GM12878 (cell line): ENCODE measurements around the gene LRRC61. TPM values are rescaled to one million over a fixed set of nuclear protein-coding genes. Genes with fewer than 3 reads are reported as not detected.

Source experiments
- ATAC-seq: fragments of 200-7000 bp; cut with Tn5 transposase; 3 replicates; pipeline ENCODE4 v1.9.1; 2020; ENCODE audit warnings: mild to moderate bottlenecking, moderate library complexity
- BruUV-seq: library from RNA; stranded (reverse); fragments of 400-500 nt; replicated peaks from 2 replicates; lab custom pipeline; 2021; lab: Mats Ljungman, UMichigan
- CTCF ChIA-PET: fragments of 300-600 bp; sonication (Branson Sonifier 250); formaldehyde crosslinking; extraction: SDS; loops from one replicate; lab custom pipeline; 2021; ENCODE audit warnings: inconsistent platforms; lab: Yijun Ruan, JAX
- POLR2A ChIA-PET: fragments of 350-600 bp; formaldehyde crosslinking; extraction: SDS; loops from one replicate; lab custom pipeline; 2021; ENCODE audit warnings: inconsistent platforms; lab: Charles Lee
- RAD21 ChIA-PET: fragments of 300-600 bp; sonication (Branson Sonifier 250); formaldehyde crosslinking; loops from one replicate; lab custom pipeline; 2023; ENCODE audit warnings: antibody characterized with exemption; ENCODE audit not compliant: unreplicated experiment; lab: Charles Lee
- SMC1A ChIA-PET: fragments of 300-600 bp; sonication (Branson Sonifier 250); formaldehyde crosslinking; loops from one replicate; lab custom pipeline; 2023; ENCODE audit not compliant: unreplicated experiment, uncharacterized antibody; lab: Charles Lee
- DNase-seq: peaks from one replicate; pipeline ENCODE4 v3.0.0-alpha.2; 2011; ENCODE audit warnings: low read depth, low spot score
- FAIRE-seq: peaks from 3 replicates; lab custom pipeline; 2011; peaks lifted over from hg19 to GRCh38; lab: Jason Lieb, UNC
- H2AFZ ChIP-seq: 2 replicates; pipeline ENCODE4 v1.6.0; 2011; ENCODE audit warnings: low read depth, low read length, control low read depth; ENCODE audit not compliant: control insufficient read depth
- H3K27ac ChIP-seq: 2 replicates; pipeline ENCODE4 v1.5.1; 2011; ENCODE audit warnings: control low read depth; ENCODE audit not compliant: control insufficient read depth, insufficient read depth
- H3K27me3 ChIP-seq, 2 experiments: replicated peaks in 1 of 2; 2 replicates each; pipeline versions ENCODE4 v1.6.0 to v1.6.1; 2011; ENCODE audit warnings: low read length in 1 of 2; ENCODE audit not compliant: control insufficient read depth in 2 of 2, insufficient read depth in 2 of 2
- H3K36me3 ChIP-seq, 2 experiments: 2 replicates each; pipeline ENCODE4 v1.5.1; 2011; ENCODE audit warnings: low read length in 1 of 2; ENCODE audit not compliant: control insufficient read depth in 2 of 2, insufficient read depth in 2 of 2
- H3K4me1 ChIP-seq: 2 replicates; pipeline ENCODE4 v1.6.1; 2011; ENCODE audit warnings: mild to moderate bottlenecking, low read length, moderate library complexity, mixed read lengths; ENCODE audit not compliant: control insufficient read depth, insufficient read depth
- H3K4me2 ChIP-seq: 2 replicates; pipeline ENCODE4 v1.6.0; 2011; ENCODE audit warnings: control low read depth; ENCODE audit not compliant: control insufficient read depth, insufficient read depth
- H3K4me3 ChIP-seq: fragments of 200-600 bp; sonication (generic); 2 replicates; pipeline ENCODE4 v1.5.1; 2016
- H3K79me2 ChIP-seq: 2 replicates; pipeline ENCODE4 v1.6.0; 2011; ENCODE audit warnings: low read length; ENCODE audit not compliant: control insufficient read depth, insufficient read depth
- H3K9ac ChIP-seq: 2 replicates; pipeline ENCODE4 v1.8.0; 2011; ENCODE audit warnings: low read length, control low read depth, mixed read lengths; ENCODE audit not compliant: control insufficient read depth, insufficient read depth
- H3K9me3 ChIP-seq: replicated peaks from 3 replicates; pipeline ENCODE4 v1.5.1; 2011; ENCODE audit warnings: mild to moderate bottlenecking, low read length; ENCODE audit not compliant: control insufficient read depth, insufficient read depth
- H4K20me1 ChIP-seq: 2 replicates; pipeline ENCODE4 v1.6.0; 2011; ENCODE audit not compliant: control insufficient read depth, insufficient read depth
- ATF7 ChIP-seq: fragments of 450-650 bp; IDR thresholded peaks from 2 replicates; pipeline ENCODE4 v1.6.1; 2016; ENCODE audit warnings: low read depth, mild to moderate bottlenecking
- BACH1 ChIP-seq: fragments of 450-650 bp; IDR thresholded peaks from 2 replicates; pipeline ENCODE4 v1.6.1; 2017; ENCODE audit warnings: mild to moderate bottlenecking, borderline replicate concordance
- CHD2 ChIP-seq: IDR thresholded peaks from 2 replicates; pipeline ENCODE4 v1.6.1; 2011; ENCODE audit warnings: low read depth, low read length, improper control_type of control experiment, borderline replicate concordance
- E4F1 ChIP-seq: fragments of 450-650 bp; IDR thresholded peaks from 2 replicates; pipeline ENCODE4 v1.6.1; 2018; ENCODE audit warnings: borderline replicate concordance, mild to moderate bottlenecking; ENCODE audit not compliant: partially characterized antibody
- EED ChIP-seq: sonication (generic); IDR thresholded peaks from 2 replicates; pipeline ENCODE4 v1.6.1; 2016; ENCODE audit warnings: antibody characterized with exemption, low read depth
- EP300 ChIP-seq, 2 experiments: fragments of 150-350 bp in 1 of 2; IDR thresholded peaks; 2 replicates each; pipeline ENCODE4 v1.6.1; 2011 to 2012; ENCODE audit warnings: low read depth in 2 of 2, low read length in 2 of 2, borderline replicate concordance in 1 of 2, improper control_type of control experiment in 1 of 2, inconsistent platforms in 1 of 2; ENCODE audit not compliant: control insufficient read depth in 1 of 2
- ETV6 ChIP-seq, 2 experiments: fragments of 450-650 bp in 1 of 2; IDR thresholded peaks in 1 of 2; conservative IDR thresholded peaks in 1 of 2; 2 replicates each; pipeline ENCODE4 v1.6.1; 2014; ENCODE audit warnings: antibody characterized with exemption in 1 of 2, borderline replicate concordance in 1 of 2, low read depth in 1 of 2, mild to moderate bottlenecking in 1 of 2, moderate library complexity in 1 of 2
- HDAC2 ChIP-seq: fragments of 200-600 bp; sonication (generic); IDR thresholded peaks from 2 replicates; pipeline ENCODE4 v1.6.1; 2017
- MTA2 ChIP-seq: fragments of 450-650 bp; IDR thresholded peaks from 2 replicates; pipeline ENCODE4 v1.6.1; 2016; ENCODE audit warnings: low read depth, mild to moderate bottlenecking, moderate library complexity
- MTA3 ChIP-seq: IDR thresholded peaks from 2 replicates; pipeline ENCODE4 v1.6.1; 2012; ENCODE audit warnings: low read length, inconsistent platforms, borderline replicate concordance
- NBN ChIP-seq: fragments of 450-650 bp; IDR thresholded peaks from 2 replicates; pipeline ENCODE4 v1.6.1; 2016
- NR2C1 ChIP-seq: fragments of 450-650 bp; IDR thresholded peaks from 2 replicates; pipeline ENCODE4 v1.6.1; 2017; ENCODE audit warnings: antibody characterized with exemption, mild to moderate bottlenecking, moderate library complexity
- PRDM15 ChIP-seq: fragments of 450-650 bp; formaldehyde crosslinking; IDR thresholded peaks from 2 replicates; pipeline ENCODE4 v1.4.0; 2020; ENCODE audit warnings: mild to moderate bottlenecking, moderate library complexity
- RB1 ChIP-seq: fragments of 450-650 bp; formaldehyde crosslinking; IDR thresholded peaks from 2 replicates; pipeline ENCODE4 v1.6.1; 2017; ENCODE audit warnings: mild to moderate bottlenecking, borderline replicate concordance
- RBBP5 ChIP-seq: fragments of 200-600 bp; sonication (generic); conservative IDR thresholded peaks from 2 replicates; pipeline ENCODE4 v1.6.1; 2016
- RUNX3 ChIP-seq: IDR thresholded peaks from 2 replicates; pipeline ENCODE4 v1.6.1; 2012; ENCODE audit warnings: low read length, inconsistent platforms
- SIX5 ChIP-seq: IDR thresholded peaks from 2 replicates; pipeline ENCODE4 v1.6.1; 2011; ENCODE audit warnings: mild to moderate bottlenecking, low read depth, low read length, moderate library complexity; ENCODE audit not compliant: severe bottlenecking
- SPI1 ChIP-seq: IDR thresholded peaks from 2 replicates; pipeline ENCODE4 v1.6.1; 2011; ENCODE audit warnings: low read depth, mild to moderate bottlenecking, low read length, moderate library complexity, borderline replicate concordance; ENCODE audit not compliant: insufficient read depth
- STAT3 ChIP-seq: IDR thresholded peaks from 2 replicates; pipeline ENCODE4 v1.6.1; 2011; ENCODE audit warnings: low read depth, low read length, improper control_type of control experiment
- TCF12 ChIP-seq: IDR thresholded peaks from 2 replicates; pipeline ENCODE4 v1.6.1; 2011; ENCODE audit warnings: low read depth, mild to moderate bottlenecking, low read length
- WGBS: methylation state at CpG from one replicate; pipeline ENCODE4 v1.1.6; 2016; ENCODE audit warnings: low lambda C conversion rate; ENCODE audit not compliant: insufficient replicate concordance, insufficient coverage; ENCODE audit errors: missing lambda C conversion rate; 5-methylcytosine and 5-hydroxymethylcytosine counted together
- in situ Hi-C: fragments of 300-500 bp; cut with MboI; formaldehyde crosslinking; loops from 9 replicates; pipeline ENCODE4 v1.14.3; 2018; ENCODE audit warnings: mixed read lengths
- intact Hi-C: fragments of 100-400 bp; cut with micrococcal nuclease; formaldehyde crosslinking; loops from one replicate; pipeline ENCODE4 v1.14.2; 2022; ENCODE audit not compliant: unreplicated experiment
- polyA plus RNA-seq, 11 experiments: library from polyadenylated mRNA; depleted of rRNA in 4 of 11; unstranded in 6 of 11; stranded (reverse) in 5 of 11; fragments of >200 nt; fragmentation: Nextera tagmentation in 4 of 11; fragmentation: Illumina TruSeq in 1 of 11; extraction: Ambion mirVana in 4 of 11; extraction: Trizol in 1 of 11; gene quantifications; 1 replicate in 1 of 11; 2 replicates in 10 of 11; pipeline versions ENCODE4 v1.2.1 to v1.2.3, GENCODE V29; 2011 to 2016; ENCODE audit warnings: inconsistent platforms in 2 of 11, missing spikeins in 2 of 11, low read depth in 1 of 11
- total RNA-seq, 4 experiments: library from RNA; depleted of rRNA in 3 of 4; stranded (reverse); fragments of >200 nt in 3 of 4; fragmentation: Illumina TruSeq in 1 of 4; extraction: Trizol in 1 of 4; gene quantifications; 2 replicates each; pipeline versions ENCODE4 v1.2.1 to v1.2.3, GENCODE V29; 2013 to 2021

Gene LRRC61
- total and polyA plus RNA-seq, 10 of the 15 experiments (the other 5 are each of a cell fraction or from before 2014, with no cell fraction given) = 1.4 to 54.2 (median 21.8) TPM

GRCh38 chr7:150311146-150311545 is 12.0 kb upstream of the LRRC61 start (continued):
- no peak for TF ChIP-seq PRDM15 (CRISPR knock-in tag)
- no peak for TF ChIP-seq ETV6 (conservative IDR thresholded peaks at IDR 0.05 in 1 of 2, IDR thresholded peaks at IDR 0.05 in 1 of 2; ENCODE audit: borderline replicate concordance in 1 of 2, low read depth in 1 of 2)
- no peak for TF ChIP-seq RB1
- no peak for TF ChIP-seq TCF12
- no peak for TF ChIP-seq RUNX3
- no peak for TF ChIP-seq NBN
- TF ChIP-seq, all 136 proteins: peak for 0

GRCh38 chr7:150311711-150312110 is 11.4 kb upstream of the LRRC61 start:
- BruUV-seq = no TSS peak
- CTCF ChIA-PET = no interaction called here

More at GRCh38 chr7:150311711-150312110, 11.4 kb upstream of the LRRC61 start:
- Histone ChIP-seq H3K79me2 (no peaks in the 10 kb centered on the region), H3K4me2 (no peak overlapping the region), H3K36me3 (no peaks in the 10 kb centered on the region), H3K27me3 (no peaks in the 10 kb centered on the region), H3K4me3 (no peak overlapping the region), H2AFZ (no peak overlapping the region), H3K9ac (no peak overlapping the region), H3K9me3 (no peaks in the 10 kb centered on the region), H4K20me1 (no peaks in the 10 kb centered on the region), H3K4me1 (no peaks in the 10 kb centered on the region), H3K27ac (no peak overlapping the region)
- POLR2A ChIA-PET = no interaction called here
- DNase-seq (no peak), FAIRE-seq (no peak), ATAC-seq (no peak)
- intact Hi-C loops = no loop called here
- RAD21 ChIA-PET = no interaction called here
- WGBS = 96% methylated on average over 5 of the region's 5 CpGs
- SMC1A ChIA-PET = no interaction called here
- TF ChIP-seq HDAC2 (no peak), SPI1 (no peak), EED (no peak), BACH1 (no peak), CHD2 (no peak), ATF7 (no peak), MTA3 (no peak), STAT3 (no peak), RBBP5 (no peak), SIX5 (no peak), NR2C1 (no peak), EP300 (IDR thresholded peaks at IDR 0.05; ENCODE audit: borderline replicate concordance in 1 of 2, control insufficient read depth in 1 of 2, low read depth in 2 of 2, low read length in 2 of 2) (no peak), E4F1 (no peak), MTA2 (no peak)
- in situ Hi-C loops = no loop called here
